Right cardiac atrium (tissue), 5 donors: ENCODE results near the gene FNDC10. TPM values are rescaled to one million over a fixed set of nuclear protein-coding genes. Genes with fewer than 3 reads are reported as not detected.
A peak's percentile ranks its signal among the peaks of the same experiment; 100 is the strongest.

Source experiments
- ATAC-seq, 2 donors: fragments of 200-7000 bp; cut with Tn5 transposase; one replicate each; pipeline versions ENCODE4 v1.8.0 to v1.9.1; 2020; ENCODE audit warnings: moderate library complexity in 2 of 2, mild to moderate bottlenecking in 1 of 2
- DNase-seq, 3 donors: peaks; one replicate each; pipeline ENCODE4 v3.0.0-alpha.2; 2020
- H3K27ac ChIP-seq: one replicate; pipeline ENCODE4 v1.5.1; 2013; ENCODE audit warnings: mild to moderate bottlenecking, low read length, control low read depth, moderate library complexity
- H3K27me3 ChIP-seq: one replicate; pipeline ENCODE4 v1.6.1; 2013; ENCODE audit not compliant: control insufficient read depth, insufficient read depth
- H3K4me1 ChIP-seq: one replicate; pipeline ENCODE4 v1.6.1; 2013; ENCODE audit warnings: low read length; ENCODE audit not compliant: control insufficient read depth, insufficient read depth
- H3K4me3 ChIP-seq: one replicate; pipeline ENCODE4 v1.5.1; 2013; ENCODE audit warnings: low read length, control low read depth
- H3K9me3 ChIP-seq: one replicate; pipeline ENCODE4 v1.6.1; 2013; ENCODE audit warnings: low read length; ENCODE audit not compliant: control insufficient read depth
- WGBS: extraction: QIAGEN DNeasy Blood & Tissue Kit; methylation state at CpG from one replicate; pipeline ENCODE4 v1.1.7; 2013; 5-methylcytosine and 5-hydroxymethylcytosine counted together
- intact Hi-C, 4 donors: fragments of 100-400 bp; cut with DNase I; formaldehyde crosslinking; loops; one replicate each; pipeline versions ENCODE4 v1.11.0 to v1.14.0; 2022 to 2023
- polyA plus RNA-seq: library from polyadenylated mRNA; stranded (reverse); fragments of 200-250 nt; gene quantifications from one replicate; pipeline ENCODE4 v1.2.3, GENCODE V29; 2013
- total RNA-seq, 4 donors: library from RNA; stranded (reverse); fragmentation: NEBNext Ultra II Directional; extraction: Animal tissue kit (Norgen Biotek cat#: 25700); gene quantifications; one replicate each; pipeline ENCODE4 v1.2.1, GENCODE V29; 2021
- donor health status: healthy with polysubstance abuse.
- donor health status: DM: no; HTN: yes; CAD: no.
- donor health status: DM: no; HTN: no; CAD: no.
- donor health status: DM: no; HTN: yes; CAD: no; lungs with severe emphysema.
- donor health status: DM: yes; HTN: yes; CAD: no.

FNDC10 gene
- total and polyA plus RNA-seq, 5 donors: 0.47 to 0.97 (median 0.68) TPM

GRCh38 chr1:1621173-1622009, 21.5 kb upstream of the FNDC10 start:
- Histone ChIP-seq H3K9me3 (no peaks in the 10 kb centered on the region), H3K27me3 (no peaks in the 10 kb centered on the region), H3K4me1 (peaks cover 7% of the 10 kb centered on the region), H3K4me3 (no peak overlapping the region), H3K27ac (no peak overlapping the region)
- no peak for ATAC-seq
- peak; percentile 18 to 61 (median 40) for DNase-seq
- intact Hi-C loops: no loop called here
- WGBS: 81% methylated on average over 31 of the region's 31 CpGs

DNA sequence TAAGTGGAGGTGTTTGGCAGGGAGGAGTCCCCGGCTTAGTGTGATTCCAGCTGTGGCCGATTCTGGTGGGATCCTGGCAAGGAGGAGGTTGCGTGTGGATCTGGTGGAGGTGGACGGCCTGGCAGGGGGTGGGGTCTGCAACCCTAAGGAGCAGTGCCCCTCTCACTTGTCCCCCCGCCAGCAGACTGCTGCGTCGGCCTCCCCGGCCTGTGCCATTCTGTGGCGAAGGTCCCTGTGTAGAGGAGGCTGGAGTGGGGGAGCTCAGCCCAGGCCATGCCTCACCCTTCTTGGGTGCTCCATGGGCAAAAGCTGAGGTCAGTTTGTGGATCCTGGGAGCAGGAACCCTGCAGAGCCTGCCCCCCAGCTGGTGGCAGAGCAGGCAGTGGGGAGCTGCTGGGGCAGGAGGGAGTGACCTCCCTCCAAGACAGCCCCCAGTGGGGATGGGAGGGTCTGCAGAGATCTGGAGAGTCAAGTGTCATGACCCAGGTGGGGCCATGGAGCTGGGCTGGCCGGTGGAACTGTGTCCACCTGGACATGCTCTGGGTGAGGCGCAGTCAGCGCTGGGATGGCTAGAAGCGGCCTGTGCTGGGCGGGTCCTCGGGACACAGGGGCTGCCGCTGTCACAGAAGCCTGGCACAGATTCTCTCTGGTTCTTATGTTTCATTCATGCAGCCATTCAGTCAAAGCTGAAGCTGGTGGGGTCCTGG, 20.7 kb upstream of the FNDC10 start:
- Histone ChIP-seq H3K27me3 (no peaks in the 10 kb centered on the region), H3K9me3 (no peaks in the 10 kb centered on the region), H3K4me1 (peaks cover 7% of the 10 kb centered on the region), H3K4me3 (no peak overlapping the region), H3K27ac (no peak overlapping the region)
- intact Hi-C loops: no loop called here
- no peak for ATAC-seq
- 90% methylated on average over 16 of the region's 16 CpGs for WGBS
- peak; percentile 15 to 65 (median 50) for DNase-seq

DNA sequence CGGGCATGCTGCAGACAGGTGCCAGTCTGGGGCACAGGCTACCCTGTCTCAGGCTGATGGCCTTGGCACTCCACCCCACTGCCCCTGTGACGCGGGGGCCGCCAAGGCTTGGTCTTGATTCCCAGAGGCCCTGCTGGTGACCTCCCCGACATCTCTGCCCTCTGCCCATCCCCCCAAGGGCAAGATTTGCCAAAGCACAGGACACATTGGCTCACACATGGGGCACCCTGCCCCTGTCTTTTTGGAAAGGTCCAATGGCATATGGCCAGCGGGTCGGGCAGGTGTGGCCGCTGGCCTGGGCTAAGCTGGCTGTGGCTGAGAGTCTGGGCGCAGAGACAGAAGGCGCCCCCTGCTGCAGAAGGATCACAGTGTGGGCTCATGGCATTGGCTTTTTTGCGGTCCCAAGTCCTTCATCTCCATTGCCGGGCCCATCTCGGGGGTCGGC, 20.0 kb upstream of the FNDC10 start:
- Histone ChIP-seq H3K9me3 (no peaks in the 10 kb centered on the region), H3K4me1 (peaks cover 7% of the 10 kb centered on the region), H3K27me3 (no peaks in the 10 kb centered on the region), H3K27ac (no peak overlapping the region), H3K4me3 (no peak overlapping the region)
- DNase-seq (peak; percentile 18 to 72 (median 67)), ATAC-seq (no peak)
- intact Hi-C loops: no loop called here
- 73% methylated on average over 14 of the region's 14 CpGs for WGBS

- no peak overlapping the region for H3K4me3 ChIP-seq
- ATAC-seq: no peak
- peak; percentile 23 to 61 (median 49) for DNase-seq
- no peaks in the 10 kb centered on the region for H3K27me3 ChIP-seq
- H3K9me3 ChIP-seq: no peaks in the 10 kb centered on the region
- peaks cover 10% of the 10 kb centered on the region for H3K4me1 ChIP-seq
- no peak overlapping the region for H3K27ac ChIP-seq
- intact Hi-C loops: no loop called here
- 96% methylated on average over 9 of the region's 9 CpGs for WGBS
These were observed 18.6 kb upstream of the FNDC10 start for GRCh38 chr1:1618396-1619068.

DNA sequence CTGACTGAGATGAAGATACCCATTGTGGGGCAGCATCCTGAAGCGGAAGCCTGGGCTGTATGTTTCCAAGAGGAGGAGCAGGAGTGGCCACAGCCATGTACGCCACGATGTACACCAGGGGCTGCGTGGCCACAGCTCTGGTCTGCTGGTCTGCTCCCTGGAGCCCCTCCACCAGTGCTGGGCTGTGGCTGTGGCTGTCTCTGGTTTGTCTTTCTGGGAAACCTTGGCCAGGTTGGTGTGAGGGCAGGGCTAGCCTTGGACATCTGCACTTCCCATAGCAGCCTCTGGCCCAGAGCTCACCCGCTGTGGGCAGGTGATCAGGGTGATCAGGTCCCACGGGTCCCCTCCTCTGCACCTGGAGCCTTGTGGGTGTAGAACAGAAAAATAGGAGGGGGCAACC, 18.0 kb upstream of the FNDC10 start:
- Histone ChIP-seq H3K4me3 (no peak overlapping the region), H3K27me3 (no peaks in the 10 kb centered on the region), H3K4me1 (peaks cover 10% of the 10 kb centered on the region), H3K9me3 (no peaks in the 10 kb centered on the region), H3K27ac (no peak overlapping the region)
- ATAC-seq (no peak), DNase-seq (peak; percentile 2 to 48 (median 44))
- 95% methylated on average over 6 of the region's 6 CpGs for WGBS
- intact Hi-C loops: no loop called here

DNA sequence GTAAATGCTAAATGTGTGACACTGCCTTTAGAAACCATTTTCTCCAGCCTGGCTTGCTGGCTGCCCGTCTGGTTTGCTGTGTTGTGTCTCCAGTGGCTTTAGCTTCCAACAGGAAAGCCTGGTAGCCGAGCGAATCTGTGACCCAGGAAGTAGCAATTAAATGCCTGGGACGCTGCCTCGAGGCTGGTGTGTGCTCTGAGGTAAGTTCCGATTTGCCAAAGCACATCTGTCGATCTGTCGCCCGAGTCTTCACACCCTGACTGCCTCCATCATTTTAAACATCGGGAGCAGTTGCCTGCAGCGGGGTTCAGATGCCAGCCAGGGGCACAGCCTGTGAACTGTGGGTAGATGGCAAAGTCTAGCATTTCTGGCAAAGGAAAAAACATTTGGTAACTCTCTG, 17.6 kb upstream of the FNDC10 start:
- Histone ChIP-seq H3K4me1 (peaks cover 10% of the 10 kb centered on the region), H3K27ac (no peak overlapping the region), H3K4me3 (no peak overlapping the region), H3K27me3 (no peaks in the 10 kb centered on the region), H3K9me3 (no peaks in the 10 kb centered on the region)
- ATAC-seq (no peak), DNase-seq (peak; percentile 9 to 40 (median 22))
- 89% methylated on average over 11 of the region's 11 CpGs for WGBS
- intact Hi-C loops: no loop called here

DNA sequence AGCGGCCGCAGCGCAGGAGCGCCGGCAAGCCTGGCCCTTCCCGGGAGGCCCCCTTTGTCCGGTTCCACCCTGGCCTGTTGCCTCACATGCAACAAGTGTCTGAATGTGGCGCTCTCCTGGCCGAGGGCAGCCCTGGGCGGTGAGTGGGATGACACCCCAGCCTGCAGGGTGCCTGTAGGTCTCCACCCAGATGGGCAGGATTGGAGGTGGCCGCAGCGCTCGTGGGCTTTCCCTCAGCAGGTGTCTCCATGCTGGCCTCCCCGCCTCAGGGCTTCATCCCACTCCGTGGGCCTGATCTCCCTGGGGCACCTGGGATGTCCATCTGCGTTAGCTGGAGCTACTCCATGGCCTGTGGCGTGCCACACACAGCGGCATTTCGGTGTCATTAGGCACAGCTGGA, 16.9 kb upstream of the FNDC10 start:
- DNase-seq (peak in 2 of 3 donors; percentile 56 to 65), ATAC-seq (no peak)
- Histone ChIP-seq H3K4me1 (peaks cover 10% of the 10 kb centered on the region), H3K27ac (no peak overlapping the region), H3K4me3 (peak overlapping the region; percentile 93), H3K27me3 (no peaks in the 10 kb centered on the region), H3K9me3 (no peaks in the 10 kb centered on the region)
- intact Hi-C loops: no loop called here
- 78% methylated on average over 19 of the region's 19 CpGs for WGBS

- peak in 1 of 2 donors; percentile 3 for ATAC-seq
- Histone ChIP-seq H3K27me3 (no peaks in the 10 kb centered on the region), H3K9me3 (no peaks in the 10 kb centered on the region), H3K4me1 (peaks cover 10% of the 10 kb centered on the region), H3K4me3 (peak overlapping the region; percentile 93), H3K27ac (peak overlapping the region; percentile 99)
- intact Hi-C loops: no loop called here
- peak; percentile 60 to 83 (median 82) for DNase-seq
- WGBS: 5% methylated on average over 80 of the region's 80 CpGs
These were observed 16.3 kb upstream of the FNDC10 start for GRCh38 chr1:1616045-1616790.

DNA sequence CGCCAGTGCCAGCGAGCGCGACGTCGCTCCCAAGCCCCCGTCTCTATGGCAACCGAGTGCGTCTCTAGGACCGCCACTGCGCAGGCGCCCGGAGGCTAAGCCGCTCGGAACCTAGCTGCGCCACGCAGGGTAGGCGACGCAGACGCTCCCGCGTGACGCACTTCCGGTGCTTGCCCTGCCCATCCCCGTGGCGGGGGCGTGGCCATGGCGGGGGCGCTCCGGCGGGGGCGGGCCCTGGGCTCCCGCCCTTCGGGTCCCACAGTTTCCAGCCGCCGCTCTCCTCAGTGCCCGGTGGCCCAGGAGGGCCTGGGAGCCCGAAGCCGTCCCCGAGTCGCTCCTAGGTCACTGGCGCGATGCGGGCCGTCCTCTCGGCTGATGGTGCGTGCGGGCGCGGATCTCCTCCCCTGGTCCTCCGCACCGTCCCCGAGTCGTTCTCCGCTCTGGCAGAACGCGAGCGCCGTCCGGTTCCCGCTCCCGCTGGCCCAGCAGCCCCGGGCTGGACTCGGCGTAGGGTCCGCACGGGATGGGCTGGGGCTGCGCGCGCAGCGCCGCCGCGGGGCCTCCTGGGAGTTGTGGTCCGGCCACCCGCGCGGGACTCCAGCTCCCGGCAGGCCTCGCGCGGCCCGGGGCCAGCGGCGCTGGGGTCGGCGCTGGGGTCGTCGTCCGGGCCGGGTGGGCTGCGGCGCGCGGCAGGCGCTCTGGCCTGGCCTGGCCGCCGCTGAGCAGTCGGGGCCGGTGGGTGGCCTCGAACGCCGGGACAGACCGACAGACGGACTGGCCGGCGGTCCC, 15.5 kb upstream of the FNDC10 start, which contains the start of gene MIB2:
MIB2 (plus strand) TSS at position 245 of the 789 bp plus-strand sequence. CDS start 7,953 bp downstream, outside the sequence.
- under 1% methylated on average over 107 of the region's 107 CpGs for WGBS
- peaks cover 10% of the 10 kb centered on the region for H3K4me1 ChIP-seq

DNA sequence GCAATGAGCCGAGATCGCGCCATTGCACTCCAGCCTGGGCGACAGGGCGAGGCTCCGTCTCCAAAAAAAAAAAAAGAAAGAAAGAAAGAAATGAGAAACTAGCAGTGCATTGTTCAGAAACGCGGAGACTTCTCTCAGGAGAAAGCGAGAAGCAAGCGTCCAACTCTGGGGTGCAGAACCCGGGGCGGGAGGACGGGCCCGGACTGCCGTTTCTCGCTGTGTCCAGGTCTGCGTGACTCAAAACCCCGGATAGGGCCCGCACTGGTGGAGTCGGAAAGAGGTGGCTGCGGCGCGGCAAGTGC, 15.0 kb upstream of the FNDC10 start:
- peak overlapping the region; percentile 4 for H3K27ac ChIP-seq
- H3K9me3 ChIP-seq: no peaks in the 10 kb centered on the region
- ATAC-seq (no peak), DNase-seq (no peak)
- intact Hi-C loops: no loop called here
- peaks cover 10% of the 10 kb centered on the region for H3K4me1 ChIP-seq
- under 1% methylated on average over 23 of the region's 23 CpGs for WGBS
- no peaks in the 10 kb centered on the region for H3K27me3 ChIP-seq
- H3K4me3 ChIP-seq: peak overlapping the region; percentile 93

More for the DNA sequence above, 15.5 kb upstream of the FNDC10 start, which contains the start of gene MIB2:
- intact Hi-C loops: no loop called here
- Histone ChIP-seq H3K4me3 (peak within 1 kb of the TSS; percentile 93), H3K27me3 (no peaks in the 10 kb centered on the region), H3K9me3 (no peaks in the 10 kb centered on the region), H3K27ac (peak within 1 kb of the TSS; percentile 99)
- ATAC-seq (peak; percentile 96), DNase-seq (peak; percentile 97 to 99 (median 99))
